Measurements from ENCODE around the gene ARHGEF39. TPM values are rescaled to one million over a fixed set of nuclear protein-coding genes. Genes with fewer than 3 reads are reported as not detected.
"Not testable (repeated sequence)": the region's sequence is repeated elsewhere in the genome, so short reads cannot be mapped to it uniquely, and the experiment has no call there.

ARHGEF39 gene
- total RNA-seq, 1 donor from 2014 or later = 0.79 TPM

- no peak overlapping the region for H3K4me3 ChIP-seq (ENCODE audit: low read depth, low read length)
- no peak for TF ChIP-seq CTCF (IDR thresholded peaks at IDR 0.05; ENCODE audit: insufficient read depth, low read length, severe bottlenecking)
- peaks cover 8% of the 10 kb centered on the region for H3K36me3 ChIP-seq (ENCODE audit: control insufficient read depth, insufficient read depth, low read length)
- FAIRE-seq = peak; percentile 58
- no peak for DNase-seq (ENCODE audit: low read depth)
- peaks cover 4% of the 10 kb centered on the region for H3K27me3 ChIP-seq (ENCODE audit: control insufficient read depth, insufficient read depth, low read length)
Observed at GRCh38 chr9:35612843-35613242, 52.2 kb downstream of the ARHGEF39 start.

- not testable (repeated sequence) for DNase-seq (ENCODE audit: low read depth); FAIRE-seq; H3K36me3 ChIP-seq (ENCODE audit: control insufficient read depth, insufficient read depth, low read length)
Observed at GRCh38 chr9:35612066-35612465, 52.9 kb downstream of the ARHGEF39 start.

GRCh38 chr9:35611230-35611797 is 53.7 kb downstream of the ARHGEF39 start:
- Histone ChIP-seq H3K27me3 (ENCODE audit: control insufficient read depth, insufficient read depth, low read length) (peaks cover 1% of the 10 kb centered on the region), H3K36me3 (ENCODE audit: control insufficient read depth, insufficient read depth, low read length) (peaks cover 8% of the 10 kb centered on the region), H3K4me3 (ENCODE audit: low read depth, low read length) (no peak overlapping the region)
- TF ChIP-seq CTCF (IDR thresholded peaks at IDR 0.05; ENCODE audit: insufficient read depth, low read length, severe bottlenecking) = peak; percentile 79
- FAIRE-seq (peak; percentile 52), DNase-seq (ENCODE audit: low read depth) (peak; percentile 44)

More at GRCh38 chr9:35612066-35612465, 52.9 kb downstream of the ARHGEF39 start:
- H3K27me3 ChIP-seq (ENCODE audit: control insufficient read depth, insufficient read depth, low read length); H3K4me3 ChIP-seq (ENCODE audit: low read depth, low read length): not testable (repeated sequence)

- Histone ChIP-seq H3K36me3 (ENCODE audit: control insufficient read depth, insufficient read depth, low read length) (peaks cover 8% of the 10 kb centered on the region), H3K27me3 (ENCODE audit: control insufficient read depth, insufficient read depth, low read length) (no peaks in the 10 kb centered on the region), H3K4me3 (ENCODE audit: low read depth, low read length) (no peak overlapping the region)
- no peak for TF ChIP-seq CTCF (IDR thresholded peaks at IDR 0.05; ENCODE audit: insufficient read depth, low read length, severe bottlenecking)
- DNase-seq (ENCODE audit: low read depth) (no peak), FAIRE-seq (no peak)
Observed at GRCh38 chr9:35609820-35610163, 55.2 kb downstream of the ARHGEF39 start.

Other genes with a start within 250 kb of the ARHGEF39 start
- 4.5 and 4.9 TPM in 2 replicates for gene RUSC2, start 175.1 kb downstream of the ARHGEF39 start, total RNA-seq
- 6.6 and 8.2 TPM in 2 replicates for gene TESK1, start 59.9 kb downstream of the ARHGEF39 start, total RNA-seq
- 0.79 and 0.90 TPM in 2 replicates for gene CD72, start 46.8 kb downstream of the ARHGEF39 start, total RNA-seq
- gene SIT1, start 14.3 kb downstream of the ARHGEF39 start, total RNA-seq = not detected in 2 replicates
- 15,881 and 37,648 TPM in 2 replicates for gene RMRP, start 7.2 kb downstream of the ARHGEF39 start, total RNA-seq
- 11.4 and 13.7 TPM in 2 replicates for gene CCDC107, start 6.9 kb downstream of the ARHGEF39 start, total RNA-seq
- gene CA9, start 8.7 kb upstream of the ARHGEF39 start, total RNA-seq = 3.2 and 28.5 TPM in 2 replicates
- 46.1 and 57.7 TPM in 2 replicates for gene TPM2, start 24.7 kb upstream of the ARHGEF39 start, total RNA-seq
- 71.0 and 79.0 TPM in 2 replicates for gene TLN1, start 67.0 kb upstream of the ARHGEF39 start, total RNA-seq
- 45.4 and 57.9 TPM in 2 replicates for gene CREB3, start 67.5 kb upstream of the ARHGEF39 start, total RNA-seq
- 34.8 and 37.9 TPM in 2 replicates for gene GBA2, start 84.0 kb upstream of the ARHGEF39 start, total RNA-seq
- gene RGP1, start 84.1 kb upstream of the ARHGEF39 start, total RNA-seq = 11.8 and 16.8 TPM in 2 replicates
- not detected in 2 replicates for gene MSMP, start 89.1 kb upstream of the ARHGEF39 start, total RNA-seq
- 5.0 and 7.9 TPM in 2 replicates for gene NPR2, start 126.4 kb upstream of the ARHGEF39 start, total RNA-seq
- gene SPAG8, start 147.1 kb upstream of the ARHGEF39 start, total RNA-seq = 0.13 and 0.26 TPM in 2 replicates
- gene HINT2, start 149.8 kb upstream of the ARHGEF39 start, total RNA-seq = 22.6 and 22.7 TPM in 2 replicates
- gene FAM221B, start 163.5 kb upstream of the ARHGEF39 start, total RNA-seq = not detected in 2 replicates
- gene TMEM8B, start 164.0 kb upstream of the ARHGEF39 start, total RNA-seq = 0.79 and 1.5 TPM in 2 replicates
- not detected in 2 replicates for gene OR13J1, start 205.2 kb upstream of the ARHGEF39 start, total RNA-seq
- 0.26 TPM in 1 of 2 replicates, not detected in the other for gene HRCT1, start 241.0 kb upstream of the ARHGEF39 start, total RNA-seq
- gene SPAAR, start 244.3 kb upstream of the ARHGEF39 start, total RNA-seq = not detected in 2 replicates